GM15510 (cell line): ENCODE data around the gene RHEX.

Source experiments
- POLR2A ChIP-seq: IDR thresholded peaks from 3 replicates; pipeline ENCODE4 v1.6.1; 2011; ENCODE audit warnings: borderline replicate concordance; ENCODE audit not compliant: insufficient read length; ENCODE audit errors: extremely low read depth

The RHEX gene

DNA sequence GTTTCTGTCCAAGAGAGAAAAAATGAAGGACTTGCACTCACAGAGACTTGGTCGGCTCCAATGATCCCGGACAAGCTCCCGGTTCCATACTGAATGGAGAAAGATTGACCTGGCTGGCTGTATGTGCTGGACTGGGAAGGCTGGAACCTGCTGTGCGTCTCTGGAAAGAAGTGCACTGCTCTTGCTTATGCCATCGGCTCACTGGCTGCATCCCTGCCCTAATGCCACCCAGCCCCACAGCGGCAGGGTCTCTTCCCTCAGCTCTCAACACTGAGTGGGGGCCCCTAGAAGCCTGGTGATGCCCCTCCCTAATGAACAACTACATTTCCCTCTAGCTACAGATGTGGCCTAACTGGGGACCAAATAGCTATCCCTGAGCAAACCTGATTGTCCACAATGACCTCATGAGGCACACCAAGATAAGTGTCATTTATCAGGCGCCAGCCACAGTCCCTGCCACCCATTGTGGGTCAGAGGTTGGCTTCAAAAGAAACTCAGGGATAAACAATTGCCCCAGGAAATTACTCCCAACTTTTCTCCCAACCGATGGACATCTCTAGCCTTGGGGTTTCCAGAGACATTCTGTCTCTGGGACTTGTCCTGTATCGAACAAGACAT is 31.9 kb upstream of the RHEX start:
- no peak for TF ChIP-seq POLR2A

DNA sequence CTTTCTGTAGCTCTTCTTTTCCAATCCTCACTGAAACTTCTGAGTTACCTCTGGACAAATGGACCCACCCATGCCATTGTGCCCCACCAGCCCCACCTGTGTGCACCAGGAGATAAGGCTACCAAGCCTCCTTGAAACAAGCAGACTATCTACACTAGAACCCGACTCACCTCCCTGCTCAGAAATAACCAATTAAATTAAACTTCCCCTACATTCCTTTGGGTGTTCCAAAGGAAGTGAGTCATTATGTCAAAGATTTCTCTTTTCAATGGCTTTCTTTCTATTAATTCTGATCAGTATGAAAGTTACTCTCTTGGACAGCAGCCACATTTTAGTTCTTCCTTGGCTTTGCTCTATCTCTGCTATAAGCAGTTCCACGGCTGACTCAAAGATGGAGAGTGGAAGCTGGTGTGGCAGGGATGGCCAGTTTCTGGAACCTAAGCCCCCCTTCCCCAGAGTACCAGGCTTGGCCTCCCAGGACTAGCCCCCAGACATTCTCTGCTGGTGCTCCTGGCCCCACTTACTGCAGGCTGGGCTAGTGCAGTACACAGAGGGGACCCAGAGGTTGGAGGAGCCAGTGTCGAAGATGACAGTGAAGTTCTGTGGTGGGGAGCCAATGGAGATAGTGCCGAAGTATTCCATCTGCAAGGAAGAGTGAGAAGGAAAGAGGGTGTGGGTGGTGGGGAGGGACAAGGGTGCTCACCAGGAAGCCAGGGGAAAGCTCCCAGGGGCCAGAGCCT is 31.2 kb upstream of the RHEX start:
- TF ChIP-seq POLR2A = no peak

DNA sequence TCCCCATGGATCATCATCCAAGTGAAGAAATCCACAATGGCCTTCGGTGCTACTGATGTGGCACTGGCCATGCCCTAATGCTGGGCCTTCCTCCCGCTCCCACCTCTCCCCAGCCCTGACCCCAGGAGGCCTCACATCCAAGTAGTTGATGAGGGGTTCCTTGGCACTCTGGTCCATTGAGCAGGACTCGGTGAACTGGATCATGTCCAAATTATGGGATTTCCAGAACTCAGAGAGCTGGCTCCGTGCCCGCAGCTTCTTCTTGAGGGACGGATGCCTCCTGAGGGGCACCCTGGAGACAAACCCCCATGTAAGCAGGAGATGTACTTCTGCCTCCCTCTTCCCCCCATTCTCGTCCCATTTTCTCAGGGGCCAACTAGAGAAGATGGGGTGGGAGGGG is 30.2 kb upstream of the RHEX start:
- no peak for TF ChIP-seq POLR2A

DNA sequence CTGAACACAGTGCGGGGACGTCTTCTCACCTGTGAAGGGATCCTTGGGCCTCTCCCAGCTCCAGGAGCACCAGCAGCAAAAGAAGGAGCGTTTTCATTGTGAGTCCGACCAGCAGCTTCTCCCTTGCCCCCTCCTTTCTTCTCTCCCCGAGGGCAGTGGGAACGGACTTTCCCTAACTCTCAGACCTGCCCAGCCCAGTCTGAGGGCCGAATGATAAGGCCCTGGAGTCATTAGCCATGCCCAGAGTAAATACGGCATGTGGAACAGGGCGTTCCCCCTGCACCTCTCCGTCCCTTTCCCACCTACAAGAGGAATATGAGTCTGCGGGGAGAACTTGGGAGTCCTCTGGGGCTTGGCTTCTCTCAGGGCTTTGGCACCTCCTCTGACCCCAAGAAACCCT is 29.3 kb upstream of the RHEX start, which contains the start of gene CTSE:
Gene CTSE, minus strand, starts transcription at position 201 of the 400 bp plus-strand sequence. Its CDS starts 104 bp downstream, at position 97.
- no peak for TF ChIP-seq POLR2A

DNA sequence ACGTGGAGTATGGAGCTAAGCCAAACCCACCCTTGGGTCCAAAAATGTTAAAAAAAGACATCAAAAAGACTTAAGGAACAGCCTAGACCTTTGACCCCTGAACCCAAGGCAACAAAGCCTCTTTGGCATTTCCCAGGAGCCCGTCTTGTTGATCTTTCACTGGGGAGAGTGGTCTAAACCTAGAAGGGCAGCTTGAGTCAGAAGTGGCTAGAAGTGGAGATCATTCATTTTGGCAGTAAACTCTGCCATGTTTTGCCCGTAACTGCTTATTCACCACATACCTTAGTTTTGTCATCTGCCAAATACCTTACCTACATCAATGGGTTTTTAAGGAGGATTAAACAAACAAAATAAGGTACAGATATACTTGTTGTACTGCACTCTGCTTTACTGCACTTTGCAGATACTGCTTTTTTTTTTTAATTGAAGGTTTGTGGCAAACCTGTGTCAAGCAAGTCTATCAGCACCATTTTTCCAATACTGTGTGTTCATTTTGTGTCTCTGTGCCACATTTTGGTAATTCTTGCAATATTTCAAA is 27.6 kb upstream of the RHEX start:
- TF ChIP-seq POLR2A = no peak

DNA sequence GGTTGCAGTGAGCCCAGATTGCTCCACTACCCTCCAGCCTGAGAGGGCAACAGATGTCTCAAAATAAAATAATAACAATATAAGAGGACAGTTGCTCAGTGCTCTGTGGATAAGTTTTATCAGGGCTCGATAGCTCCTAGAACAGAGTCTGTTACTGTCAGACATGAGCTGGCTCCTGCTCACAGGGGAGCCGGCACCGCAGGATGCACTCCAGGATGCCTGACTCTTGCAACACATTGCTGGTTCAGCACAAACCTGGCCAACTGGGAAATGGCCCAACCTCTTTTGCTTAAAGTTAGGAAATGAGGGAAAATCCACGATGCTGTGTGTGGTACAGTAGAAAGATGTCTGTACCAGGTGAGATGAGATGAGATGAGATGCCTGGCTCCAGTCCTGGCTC is 23.5 kb upstream of the RHEX start:
- no peak for TF ChIP-seq POLR2A

DNA sequence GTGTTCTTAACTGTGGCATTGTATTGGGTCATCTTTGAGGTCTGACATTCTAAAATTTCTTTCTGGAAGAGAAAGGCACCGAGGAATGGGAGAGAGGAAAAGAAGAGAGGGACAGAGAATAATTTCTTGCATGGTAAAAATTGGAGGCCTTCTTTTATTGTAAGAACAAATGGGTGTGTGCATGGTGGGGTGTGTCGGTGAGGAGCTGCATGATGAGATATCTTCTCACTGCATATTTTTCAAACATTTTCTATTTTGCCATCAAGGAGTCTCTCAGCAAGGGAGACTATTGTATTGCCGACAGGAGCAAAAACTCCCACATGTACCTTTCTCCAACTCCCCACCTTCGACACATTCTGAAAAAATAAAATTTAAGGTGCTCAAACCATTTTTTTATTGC is 22.8 kb upstream of the RHEX start:
- no peak for TF ChIP-seq POLR2A

DNA sequence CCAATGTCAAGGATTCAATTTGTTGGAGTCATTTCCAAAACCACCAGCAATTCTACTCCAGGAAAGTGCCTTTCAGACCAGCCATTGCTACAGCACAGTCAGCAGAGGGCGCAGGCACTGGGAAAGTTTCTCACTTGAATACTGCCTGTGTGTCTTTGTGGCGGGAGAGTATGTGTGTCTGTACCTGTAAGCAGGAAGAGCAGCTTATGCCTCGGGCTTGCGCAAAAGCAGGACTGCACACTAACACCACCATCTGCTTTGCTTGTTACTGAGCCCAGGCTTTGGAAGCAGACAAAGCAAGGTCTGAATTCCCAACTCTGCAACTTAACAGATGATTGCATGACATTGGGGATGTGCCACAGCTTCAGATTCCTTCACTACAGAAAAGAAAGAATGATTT is 22.3 kb upstream of the RHEX start:
- TF ChIP-seq POLR2A = no peak

DNA sequence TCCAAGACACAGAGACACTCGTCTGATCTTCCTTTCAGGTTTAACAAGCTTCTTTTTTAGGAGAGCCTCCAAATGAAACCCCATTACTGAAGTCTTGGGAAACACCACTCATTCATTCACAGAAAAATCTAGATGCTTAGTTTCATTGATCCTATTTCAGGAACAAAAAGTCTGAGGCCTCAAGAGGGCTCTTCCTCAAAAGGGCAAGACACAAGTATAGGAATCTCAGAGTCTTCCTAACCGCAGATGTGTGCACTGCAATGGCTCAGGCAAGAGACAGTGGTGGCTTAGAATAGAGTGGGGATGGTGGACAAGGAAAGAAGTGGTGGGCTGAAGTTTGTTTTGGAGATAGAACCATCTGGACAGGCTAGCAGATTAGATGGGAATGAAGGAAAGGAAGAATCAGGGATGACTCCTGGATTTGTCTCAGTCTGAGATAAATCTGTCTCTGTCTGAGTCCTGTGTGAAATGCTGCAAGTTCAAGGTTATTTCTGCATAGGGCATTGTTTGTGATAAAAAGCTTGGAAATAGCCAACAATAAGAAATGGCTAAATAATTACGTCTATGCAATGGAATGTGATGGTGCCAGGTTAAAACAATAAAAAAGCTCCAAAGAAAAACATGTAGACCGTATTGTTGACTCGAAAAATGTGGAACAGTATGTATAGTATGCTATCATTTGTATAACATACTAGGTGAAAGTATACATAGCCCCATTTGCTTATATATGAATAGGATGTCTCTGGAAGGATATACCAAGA is 20.4 kb upstream of the RHEX start:
- TF ChIP-seq POLR2A = no peak

DNA sequence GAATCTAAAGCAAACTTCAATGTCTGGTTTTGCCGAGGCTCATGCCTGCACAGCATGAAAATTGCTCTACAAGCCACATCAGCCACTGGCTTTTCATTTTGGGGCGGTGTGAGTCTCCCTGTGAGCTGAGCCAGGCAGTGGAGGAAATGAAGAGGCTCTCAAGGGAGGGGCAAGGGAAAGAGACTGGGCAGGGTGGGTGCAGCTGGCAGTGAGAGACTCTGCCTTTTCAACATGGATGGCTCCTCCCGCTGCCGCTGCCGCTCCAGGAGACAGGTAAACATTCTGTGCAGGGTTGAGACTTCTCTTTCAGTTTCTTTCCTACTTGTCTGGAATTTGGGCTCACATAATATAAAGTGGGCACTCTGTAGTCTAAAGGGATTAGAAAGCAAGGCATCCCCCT is 17.9 kb upstream of the RHEX start:
- no peak for TF ChIP-seq POLR2A

DNA sequence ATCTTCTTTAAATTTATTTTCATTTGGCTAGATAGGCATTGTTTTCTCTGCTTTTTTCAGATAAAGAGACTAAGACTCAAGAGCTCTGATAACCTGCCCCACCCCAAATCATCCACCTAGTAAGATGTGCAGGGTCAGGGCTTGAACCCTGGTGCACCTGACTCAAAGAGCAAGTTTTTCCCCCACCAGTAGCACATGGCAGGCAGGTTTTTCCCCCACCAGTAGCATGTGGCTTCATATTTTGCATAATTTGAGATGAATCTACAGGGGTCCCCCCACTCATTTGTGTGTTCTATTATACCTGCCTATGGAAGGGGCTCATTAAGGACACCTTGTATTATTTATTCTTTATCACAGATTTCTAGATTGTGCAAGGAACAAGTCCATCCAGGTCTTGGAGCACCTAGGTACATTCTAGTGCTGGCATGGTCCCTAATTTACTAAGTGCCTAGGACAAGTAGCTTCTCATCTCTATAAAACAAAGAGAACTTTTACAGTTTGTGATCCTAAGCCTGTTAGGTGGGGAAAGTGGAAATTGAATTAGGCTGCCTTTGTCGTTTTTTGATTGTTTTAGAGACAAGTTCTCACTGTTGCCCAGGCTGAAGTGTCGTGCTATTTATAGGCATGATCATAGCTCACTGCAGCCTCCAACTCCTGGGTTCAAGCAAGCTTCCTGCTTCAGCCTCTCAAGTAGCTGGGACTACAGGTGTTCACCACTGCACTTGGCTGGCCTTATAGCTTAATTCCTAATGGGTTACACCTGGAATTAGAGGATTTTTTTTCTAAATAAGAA is 16.1 kb upstream of the RHEX start:
- TF ChIP-seq POLR2A = no peak

DNA sequence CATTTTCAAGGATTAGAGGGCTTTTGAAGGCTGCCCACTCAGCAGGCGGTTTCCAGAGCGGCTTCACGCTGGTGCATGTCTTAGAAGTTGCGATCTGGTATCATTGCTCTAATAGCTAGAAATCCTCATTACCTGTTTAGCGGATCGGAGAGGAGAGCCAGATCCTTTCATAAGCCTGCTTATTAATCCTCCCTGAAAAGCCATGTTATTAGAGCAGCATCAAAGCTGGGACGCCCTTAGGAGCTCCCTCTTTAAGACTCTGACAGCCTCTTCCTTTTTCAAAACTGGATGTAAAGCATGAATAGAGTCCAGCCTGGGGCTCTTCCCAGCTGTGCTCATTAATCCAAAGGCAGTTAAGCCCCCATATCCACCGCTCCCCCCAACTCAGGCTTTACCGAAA is 15.4 kb upstream of the RHEX start:
- no peak for TF ChIP-seq POLR2A

DNA sequence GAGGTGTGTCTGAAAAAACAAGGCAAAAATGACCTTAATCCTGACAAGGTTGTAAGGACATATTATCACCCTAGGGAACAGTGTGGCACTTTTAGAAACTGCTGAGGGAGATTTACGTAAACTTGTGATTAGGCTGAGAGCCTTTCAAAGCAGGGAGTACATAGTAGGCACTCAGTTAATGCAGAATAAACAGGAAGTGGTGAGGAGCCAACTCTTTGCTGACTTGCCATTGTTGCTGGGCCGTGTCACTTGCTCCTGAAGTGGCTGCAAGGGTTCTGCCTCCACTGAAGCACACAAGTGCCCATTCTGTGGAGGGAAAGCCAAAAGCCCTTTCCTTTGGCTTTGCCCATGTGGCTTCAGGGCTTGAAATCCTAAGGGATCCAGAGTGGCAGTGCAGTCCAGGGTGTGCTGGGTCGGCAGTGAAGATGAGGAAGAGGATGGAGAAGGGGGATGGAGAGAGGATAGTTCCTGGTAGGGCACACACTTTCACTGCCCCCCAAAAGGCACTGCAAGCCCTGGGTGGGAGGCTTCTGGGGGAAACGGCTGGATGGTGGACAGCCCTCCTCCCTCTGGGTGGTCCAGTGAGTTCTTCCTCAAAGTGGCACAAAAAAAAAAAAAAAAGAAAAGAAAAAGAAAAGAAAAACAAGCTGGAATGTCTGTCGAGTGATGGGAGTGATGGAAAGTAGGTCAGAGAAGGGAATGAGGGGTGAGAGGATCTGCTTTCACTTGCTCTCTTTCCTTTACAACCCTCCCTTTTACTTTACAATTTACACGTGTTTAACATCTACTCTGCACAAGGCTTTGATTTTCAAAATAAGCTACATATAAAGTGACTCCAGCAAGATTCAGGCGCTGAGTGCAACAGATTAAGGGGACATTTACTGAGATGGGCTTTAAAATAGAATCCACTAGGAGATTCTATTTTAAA is 13.7 kb upstream of the RHEX start:
- no peak for TF ChIP-seq POLR2A
